Peyer's patch (tissue), 4 donors: ENCODE results near the gene TMEM187. TPM values are rescaled to one million over a fixed set of nuclear protein-coding genes. Genes with fewer than 3 reads are reported as not detected.

Experiments used
- DNase-seq, 3 donors: peaks; one replicate each; pipeline ENCODE4 v3.0.0-alpha.2; 2017 to 2019
- H3K27ac ChIP-seq, 4 donors: fragments of 200-600 bp; sonication (generic); one replicate each; pipeline ENCODE4 v1.5.1; 2016 to 2019
- H3K27me3 ChIP-seq, 2 donors: fragments of 200-600 bp; sonication (generic); one replicate each; pipeline ENCODE4 v1.5.1; 2019
- H3K36me3 ChIP-seq, 3 donors: fragments of 200-600 bp; sonication (generic); one replicate each; pipeline ENCODE4 v1.5.1; 2016 to 2019
- H3K4me1 ChIP-seq, 4 donors: fragments of 200-600 bp; sonication (generic); one replicate each; pipeline ENCODE4 v1.5.1; 2016 to 2019
- H3K4me3 ChIP-seq, 4 donors: fragments of 200-600 bp; sonication (generic); 1 replicate in 3 of 4; 2 replicates in 1 of 4; pipeline ENCODE4 v1.5.1; 2016 to 2019; ENCODE audit warnings: mild to moderate bottlenecking in 1 of 4
- H3K9me3 ChIP-seq, 4 donors: fragments of 200-600 bp; sonication (generic); one replicate each; pipeline ENCODE4 v1.5.1; 2016 to 2019; ENCODE audit warnings: mild to moderate bottlenecking in 1 of 4
- CTCF ChIP-seq, 6 experiments: fragments of 450-650 bp in 4 of 6; fragments of 200-600 bp in 2 of 6; sonication (generic) in 1 of 6; IDR thresholded peaks; one replicate each; pipeline ENCODE4 v1.5.1; 2017 to 2019; ENCODE audit warnings: antibody characterized with exemption in 6 of 6, mild to moderate bottlenecking in 3 of 6, moderate library complexity in 1 of 6
- POLR2A ChIP-seq, 2 donors: fragments of 450-650 bp; IDR thresholded peaks; one replicate each; pipeline ENCODE4 v1.5.1; 2017; ENCODE audit warnings: antibody characterized with exemption in 2 of 2, mild to moderate bottlenecking in 2 of 2, moderate library complexity in 2 of 2
- total RNA-seq, 4 donors: library from RNA; depleted of rRNA; stranded (reverse); fragments of >200 nt; gene quantifications; one replicate each; pipeline ENCODE4 v1.1.0, GENCODE V29; 2016

TMEM187 gene
- total RNA-seq, 4 donors from 2014 or later, result 10.7 to 32.6 (median 12.8) TPM

DNA sequence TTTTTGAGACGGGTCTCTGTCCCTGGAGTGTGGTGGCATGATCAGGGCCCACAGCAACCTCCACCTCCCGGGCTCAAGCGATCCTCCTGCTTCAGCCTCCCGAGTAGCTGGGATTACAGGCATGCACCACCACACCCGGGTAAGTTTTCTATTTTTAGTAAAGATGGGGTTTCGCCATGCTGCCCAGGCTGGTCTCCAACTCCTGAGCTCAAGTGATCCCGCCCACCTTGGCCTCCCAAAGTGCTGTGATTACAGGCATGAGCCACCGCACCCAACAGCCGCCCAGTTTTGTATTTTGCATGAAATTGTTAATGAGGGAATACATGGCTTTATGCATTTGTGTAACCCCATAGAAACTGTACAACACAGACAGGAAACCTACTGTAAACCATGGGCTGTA lies 43.7 kb upstream of the TMEM187 start:
- no peaks in the 10 kb centered on the region for H3K27me3 ChIP-seq
- H3K9me3 ChIP-seq, result no peaks in the 10 kb centered on the region
- DNase-seq, result no peak
- peaks cover 0 to 27% (median 12%) of the 10 kb centered on the region in 4 donors for H3K4me1 ChIP-seq
- H3K36me3 ChIP-seq, result peaks cover 0 to 21% (median 0%) of the 10 kb centered on the region in 3 donors
- peak overlapping the region in 2 of 4 donors; percentile 30 to 63 for H3K4me3 ChIP-seq
- H3K27ac ChIP-seq, result peak overlapping the region; percentile 66 to 96 (median 83)
- TF ChIP-seq POLR2A (IDR thresholded peaks at IDR 0.05), result no peak
- no peak for TF ChIP-seq CTCF (IDR thresholded peaks at IDR 0.05)

- no peaks in the 10 kb centered on the region for H3K27me3 ChIP-seq
- peak overlapping the region in 3 of 4 donors; percentile 66 to 96 (median 95) for H3K27ac ChIP-seq
- H3K36me3 ChIP-seq, result peaks cover 0 to 21% (median 0%) of the 10 kb centered on the region in 3 donors
- no peak overlapping the region for H3K4me3 ChIP-seq
- TF ChIP-seq CTCF (IDR thresholded peaks at IDR 0.05) (no peak), POLR2A (IDR thresholded peaks at IDR 0.05) (no peak)
- DNase-seq, result no peak
- H3K4me1 ChIP-seq, result peaks cover 0 to 31% (median 12%) of the 10 kb centered on the region in 4 donors
- no peaks in the 10 kb centered on the region for H3K9me3 ChIP-seq
Measured at GRCh38 chrX:153929576-153929975, 43.0 kb upstream of the TMEM187 start.

GRCh38 chrX:153930011-153930910 lies 42.3 kb upstream of the TMEM187 start:
- Histone ChIP-seq H3K27me3 (no peaks in the 10 kb centered on the region), H3K27ac (no peak overlapping the region), H3K9me3 (no peaks in the 10 kb centered on the region), H3K36me3 (peaks cover 0 to 21% (median 0%) of the 10 kb centered on the region in 3 donors), H3K4me1 (peaks cover 0 to 32% (median 12%) of the 10 kb centered on the region in 4 donors), H3K4me3 (no peak overlapping the region)
- DNase-seq, result no peak
- no peak for TF ChIP-seq CTCF (IDR thresholded peaks at IDR 0.05)
- TF ChIP-seq POLR2A (IDR thresholded peaks at IDR 0.05), result no peak

GRCh38 chrX:153931151-153931550 lies 41.4 kb upstream of the TMEM187 start:
- Histone ChIP-seq H3K27ac (no peak overlapping the region), H3K36me3 (peaks cover 0 to 21% (median 0%) of the 10 kb centered on the region in 3 donors), H3K9me3 (no peaks in the 10 kb centered on the region), H3K27me3 (no peaks in the 10 kb centered on the region), H3K4me1 (peaks cover 0 to 37% (median 11%) of the 10 kb centered on the region in 4 donors), H3K4me3 (no peak overlapping the region)
- no peak for DNase-seq
- no peak for TF ChIP-seq CTCF (IDR thresholded peaks at IDR 0.05)
- no peak for TF ChIP-seq POLR2A (IDR thresholded peaks at IDR 0.05)

DNA sequence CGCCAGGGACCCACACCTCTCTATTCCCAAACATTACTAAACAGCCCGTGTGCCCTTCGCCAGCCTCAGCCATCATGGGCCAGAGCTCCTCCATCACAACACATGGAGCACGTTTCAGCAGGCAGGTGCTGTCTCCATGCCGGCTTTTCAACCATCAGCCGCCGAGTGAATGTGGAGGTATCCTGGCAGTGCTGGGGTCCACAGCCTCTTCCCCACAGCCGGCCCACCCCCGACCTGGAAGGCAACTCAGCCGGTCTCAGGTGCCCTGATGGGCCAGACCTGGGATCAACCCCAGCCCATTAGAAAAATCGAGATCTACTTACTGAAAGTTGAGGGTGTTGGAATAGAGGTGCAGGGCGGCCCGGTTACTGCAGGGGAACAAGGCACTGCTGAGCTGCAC lies 40.8 kb upstream of the TMEM187 start:
- H3K27ac ChIP-seq, result no peak overlapping the region
- no peaks in the 10 kb centered on the region for H3K9me3 ChIP-seq
- peaks cover 0 to 31% (median 9%) of the 10 kb centered on the region in 4 donors for H3K4me1 ChIP-seq
- peaks cover 0 to 21% (median 0%) of the 10 kb centered on the region in 3 donors for H3K36me3 ChIP-seq
- no peak for DNase-seq
- no peak overlapping the region for H3K4me3 ChIP-seq
- no peak for TF ChIP-seq CTCF (IDR thresholded peaks at IDR 0.05)
- no peak for TF ChIP-seq POLR2A (IDR thresholded peaks at IDR 0.05)
- no peaks in the 10 kb centered on the region for H3K27me3 ChIP-seq
